Spleen (tissue), 7 donors: ENCODE results near the gene FOXJ2.

ENCODE experiments used
- CTCF ChIP-seq, 11 experiments: fragments of 200-600 bp in 7 of 11; fragments of 450-650 bp in 4 of 11; sonication (generic) in 4 of 11; IDR thresholded peaks in 8 of 11; conservative IDR thresholded peaks in 3 of 11; 1 replicate in 7 of 11; 2 replicates in 4 of 11; pipeline versions ENCODE4 v1.4.0 to v1.8.0; 2016 to 2021; ENCODE audit warnings: antibody characterized with exemption in 11 of 11, inconsistent platforms in 4 of 11, mild to moderate bottlenecking in 1 of 11
- POLR2A ChIP-seq, 3 donors: fragments of 450-650 bp; IDR thresholded peaks; one replicate each; pipeline ENCODE4 v1.5.1; 2017; ENCODE audit warnings: antibody characterized with exemption in 3 of 3, mild to moderate bottlenecking in 1 of 3
- donor health status: DM: no; HTN: no; CAD: no; lungs with moderate emphysema.
- donor health status: DM: no; HTN: no; CAD: no.
- donor health status: DM: no; HTN: no; CAD: no.

- TF ChIP-seq CTCF (IDR thresholded peaks at IDR 0.05 in 8 of 11, conservative IDR thresholded peaks at IDR 0.05 in 3 of 11), result no peak
- peak in 1 of 3 donors; percentile 12 for TF ChIP-seq POLR2A (IDR thresholded peaks at IDR 0.05)
Measured at GRCh38 chr12:8032242-8033152, at the start of gene FOXJ2.
